GM12872 (cell line): Measurements from ENCODE around the gene ILKAP.

ENCODE experiments used
- CTCF ChIP-seq: IDR thresholded peaks from 3 replicates; pipeline ENCODE4 v1.5.1; 2011; ENCODE audit warnings: low read depth, mild to moderate bottlenecking, low read length, moderate library complexity; ENCODE audit not compliant: insufficient read depth

The ILKAP gene

GRCh38 chr2:238203094-238203972, at the start of gene ILKAP:
Gene ILKAP (minus strand): TSS chr2:238203695. CDS start chr2:238203553, 142 bp downstream.
- no peak for TF ChIP-seq CTCF

GRCh38 chr2:238252766-238253630, 49.5 kb upstream of the ILKAP start:
- no peak for TF ChIP-seq CTCF

- no peak for TF ChIP-seq CTCF
These were observed 48.5 kb upstream of the ILKAP start for GRCh38 chr2:238251986-238252385.

GRCh38 chr2:238251331-238251730, 47.8 kb upstream of the ILKAP start:
- TF ChIP-seq CTCF: no peak

- TF ChIP-seq CTCF: no peak
These were observed 47.4 kb upstream of the ILKAP start for GRCh38 chr2:238250896-238251295.

GRCh38 chr2:238247841-238248453, 44.5 kb upstream of the ILKAP start:
- TF ChIP-seq CTCF: no peak
